Adrenal gland (tissue), 12 donors: ENCODE measurements around the gene LPXN. TPM values are rescaled to one million over a fixed set of nuclear protein-coding genes. Genes with fewer than 3 reads are reported as not detected.

Experiments
- DNase-seq, 7 donors: peaks; one replicate each; pipeline ENCODE4 v3.0.0-alpha.2; 2019 to 2020
- H3K27ac ChIP-seq, 5 donors: fragments of 200-600 bp; sonication (generic) in 4 of 5; 1 replicate in 3 of 5; 2 replicates in 2 of 5; pipeline versions ENCODE4 v1.5.1 to v1.8.0; 2016 to 2020; ENCODE audit warnings: mild to moderate bottlenecking in 1 of 5
- H3K27me3 ChIP-seq: fragments of 200-600 bp; 2 replicates; pipeline ENCODE4 v1.8.0; 2021
- H3K36me3 ChIP-seq, 2 donors: fragments of 200-600 bp; replicated peaks in 1 of 2; 1 replicate in 1 of 2; 2 replicates in 1 of 2; pipeline versions ENCODE4 v1.5.1 to v1.8.0; 2018 to 2022
- H3K4me1 ChIP-seq, 2 donors: fragments of 200-600 bp; replicated peaks in 1 of 2; 1 replicate in 1 of 2; 2 replicates in 1 of 2; pipeline versions ENCODE4 v1.5.1 to v1.8.0; 2018 to 2021
- H3K4me3 ChIP-seq, 4 donors: fragments of 200-600 bp; sonication (generic) in 3 of 4; one replicate each; pipeline ENCODE4 v1.5.1; 2016 to 2018
- H3K9me3 ChIP-seq, 3 donors: fragments of 200-600 bp; sonication (generic) in 1 of 3; replicated peaks in 1 of 3; 1 replicate in 2 of 3; 2 replicates in 1 of 3; pipeline versions ENCODE4 v1.5.1 to v1.8.0; 2016 to 2021
- POLR2A ChIP-seq, 2 donors: fragments of 450-650 bp; IDR thresholded peaks; one replicate each; pipeline ENCODE4 v1.6.1; 2017; ENCODE audit warnings: antibody characterized with exemption in 2 of 2, mild to moderate bottlenecking in 2 of 2, moderate library complexity in 1 of 2
- WGBS, 4 donors: extraction: QIAGEN DNeasy Blood & Tissue Kit in 2 of 4; methylation state at CpG; one replicate each; pipeline versions ENCODE4 v1.1.5 to v1.1.7; 2013 to 2017; 5-methylcytosine and 5-hydroxymethylcytosine counted together
- intact Hi-C, 2 donors: fragments of 100-400 bp; cut with DNase I; formaldehyde crosslinking; loops; one replicate each; pipeline versions ENCODE4 v1.14.1 to v1.15.0; 2022 to 2023
- polyA plus RNA-seq, 3 donors: library from polyadenylated mRNA; stranded (reverse); fragments of 200-250 nt in 2 of 3; fragments of 350-450 nt in 1 of 3; fragmentation: Illumina TruSeq in 1 of 3; extraction: RNeasy Lipid Tissue Mini Kit (QIAGEN cat#74804) in 1 of 3; gene quantifications; one replicate each; pipeline ENCODE4 v1.2.3, GENCODE V29; 2013 to 2014
- total RNA-seq, 9 donors: library from RNA; depleted of rRNA in 4 of 9; stranded (reverse); fragments of >200 nt in 4 of 9; fragments of 120-200 nt in 1 of 9; fragmentation: NEBNext Ultra II Directional in 1 of 9; extraction: Animal tissue kit (Norgen Biotek cat#: 25700) in 1 of 9; gene quantifications; one replicate each; pipeline versions ENCODE4 v1.1.0 to v1.2.4, GENCODE V29; 2013 to 2023
- TF ChIP-seq, protein P1 (sequence below), 6 experiments: fragments of 450-650 bp in 4 of 6; fragments of 200-600 bp in 2 of 6; sonication (generic) in 1 of 6; IDR thresholded peaks; 1 replicate in 5 of 6; 2 replicates in 1 of 6; pipeline versions ENCODE4 v1.5.1 to v1.8.0; 2016 to 2021; ENCODE audit warnings: antibody characterized with exemption in 6 of 6, mild to moderate bottlenecking in 2 of 6, moderate library complexity in 1 of 6
- donor health status: healthy with polysubstance abuse.
- donor health status: Bipolar disorder and iron deficiency.
- donor health status: DM: yes; HTN: yes; CAD: no.
- donor health status: DM: no; HTN: no; CAD: no.
- donor health status: DM: no; HTN: no; CAD: no.
- donor health status: DM: yes; HTN: yes; CAD: no.

The LPXN gene
- total and polyA plus RNA-seq, 12 donors: 3.1 to 24.5 (median 10.2) TPM

DNA sequence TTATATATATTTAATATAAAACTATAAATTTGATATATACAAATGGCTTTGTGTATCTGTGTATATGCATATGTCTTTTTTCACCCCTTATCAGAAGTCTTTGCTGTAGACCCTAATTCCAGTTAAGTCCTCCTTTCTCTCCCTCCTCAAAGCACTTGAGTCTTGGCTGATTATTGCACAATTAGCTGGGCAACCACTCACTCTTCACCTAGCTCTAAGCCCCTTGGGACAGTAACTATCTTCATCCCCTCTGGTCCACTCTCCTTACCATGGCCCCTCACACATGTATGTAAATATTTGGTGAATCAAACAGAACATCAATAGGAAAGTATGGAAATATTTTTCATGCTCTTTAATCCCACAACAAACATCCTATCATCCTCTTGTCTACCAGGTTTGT is 66.8 kb downstream of the LPXN start:
- no peaks in the 10 kb centered on the region for H3K4me1 ChIP-seq
- intact Hi-C loops: no loop called here
- no peak for DNase-seq
- H3K36me3 ChIP-seq: no peaks in the 10 kb centered on the region
- no peaks in the 10 kb centered on the region for H3K9me3 ChIP-seq
- H3K27me3 ChIP-seq: no peaks in the 10 kb centered on the region
- no peak overlapping the region for H3K4me3 ChIP-seq
- H3K27ac ChIP-seq: no peak overlapping the region
- TF ChIP-seq, protein P1, sequence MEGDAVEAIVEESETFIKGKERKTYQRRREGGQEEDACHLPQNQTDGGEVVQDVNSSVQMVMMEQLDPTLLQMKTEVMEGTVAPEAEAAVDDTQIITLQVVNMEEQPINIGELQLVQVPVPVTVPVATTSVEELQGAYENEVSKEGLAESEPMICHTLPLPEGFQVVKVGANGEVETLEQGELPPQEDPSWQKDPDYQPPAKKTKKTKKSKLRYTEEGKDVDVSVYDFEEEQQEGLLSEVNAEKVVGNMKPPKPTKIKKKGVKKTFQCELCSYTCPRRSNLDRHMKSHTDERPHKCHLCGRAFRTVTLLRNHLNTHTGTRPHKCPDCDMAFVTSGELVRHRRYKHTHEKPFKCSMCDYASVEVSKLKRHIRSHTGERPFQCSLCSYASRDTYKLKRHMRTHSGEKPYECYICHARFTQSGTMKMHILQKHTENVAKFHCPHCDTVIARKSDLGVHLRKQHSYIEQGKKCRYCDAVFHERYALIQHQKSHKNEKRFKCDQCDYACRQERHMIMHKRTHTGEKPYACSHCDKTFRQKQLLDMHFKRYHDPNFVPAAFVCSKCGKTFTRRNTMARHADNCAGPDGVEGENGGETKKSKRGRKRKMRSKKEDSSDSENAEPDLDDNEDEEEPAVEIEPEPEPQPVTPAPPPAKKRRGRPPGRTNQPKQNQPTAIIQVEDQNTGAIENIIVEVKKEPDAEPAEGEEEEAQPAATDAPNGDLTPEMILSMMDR (IDR thresholded peaks at IDR 0.05): no peak
- no peak for TF ChIP-seq POLR2A (IDR thresholded peaks at IDR 0.05)

- TF ChIP-seq, protein P1 (IDR thresholded peaks at IDR 0.05): no peak
- TF ChIP-seq POLR2A (IDR thresholded peaks at IDR 0.05): no peak
- Histone ChIP-seq H3K4me3 (no peak within 1 kb of the TSS), H3K27me3 (no peaks in the 10 kb centered on the region), H3K36me3 (no peaks in the 10 kb centered on the region), H3K4me1 (no peaks in the 10 kb centered on the region), H3K9me3 (no peaks in the 10 kb centered on the region), H3K27ac (no peak within 1 kb of the TSS)
- WGBS, 4 donors: 94 to 97% (median 96%) methylated on average over 1 of the region's 1 CpG
- no peak for DNase-seq
- intact Hi-C loops: no loop called here
Measured at GRCh38 chr11:58508005-58508404, 67.7 kb downstream of the LPXN start, which contains the start of gene OR5B21. Gene OR5B21, minus strand, starts transcription at chr11:58508105. Its CDS starts 0 bp downstream, at chr11:58508105.

- intact Hi-C loops: no loop called here
- Histone ChIP-seq H3K9me3 (no peaks in the 10 kb centered on the region), H3K4me1 (no peaks in the 10 kb centered on the region), H3K27me3 (no peaks in the 10 kb centered on the region), H3K27ac (no peak overlapping the region), H3K4me3 (no peak overlapping the region), H3K36me3 (no peaks in the 10 kb centered on the region)
- no peak for DNase-seq
- WGBS, 4 donors: 80 to 87% (median 84%) methylated on average over 4 of the region's 4 CpGs
- TF ChIP-seq, protein P1 (IDR thresholded peaks at IDR 0.05): no peak
- TF ChIP-seq POLR2A (IDR thresholded peaks at IDR 0.05): no peak
Measured at GRCh38 chr11:58507355-58507754, 68.3 kb downstream of the LPXN start.

DNA sequence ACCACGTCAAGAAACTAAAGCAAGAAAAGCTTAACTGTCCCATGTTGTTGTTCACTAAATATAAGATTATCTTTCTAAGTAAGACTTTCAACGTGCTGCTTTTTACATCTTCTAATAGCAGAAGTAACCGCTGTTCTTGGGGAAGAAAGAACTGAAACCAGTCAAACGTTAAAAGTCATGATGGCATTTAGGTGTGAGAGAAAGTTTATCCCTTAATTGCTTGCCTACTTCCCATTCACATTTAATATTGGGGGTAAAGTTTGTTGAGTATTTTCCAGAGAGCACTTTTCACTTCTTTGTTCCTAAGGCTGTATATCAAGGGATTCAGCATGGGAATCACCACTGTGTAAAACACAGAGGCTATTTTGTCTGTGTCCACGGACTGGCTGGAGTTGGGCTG is 68.7 kb downstream of the LPXN start:
- Histone ChIP-seq H3K36me3 (no peaks in the 10 kb centered on the region), H3K27me3 (no peaks in the 10 kb centered on the region), H3K9me3 (no peaks in the 10 kb centered on the region), H3K4me1 (no peaks in the 10 kb centered on the region), H3K4me3 (no peak overlapping the region), H3K27ac (no peak overlapping the region)
- no peak for DNase-seq
- intact Hi-C loops: no loop called here
- WGBS, 4 donors: 61 to 72% (median 66%) methylated on average over 5 of the region's 5 CpGs
- TF ChIP-seq, protein P1 (IDR thresholded peaks at IDR 0.05): no peak
- TF ChIP-seq POLR2A (IDR thresholded peaks at IDR 0.05): no peak
